T-helper 1 cell (primary cell): ENCODE data around the gene NME8.
A peak's percentile ranks its signal among the peaks of the same experiment; 100 is the strongest.

ENCODE experiments used
- DNase-seq, 5 donors: peaks; one replicate each; pipeline ENCODE4 v3.0.0-alpha.2; 2012 to 2020

NME8 gene

GRCh38 chr7:37901236-37901827 is 52.9 kb downstream of the NME8 start:
- DNase-seq, result peak in 1 of 5 donors; percentile 5

GRCh38 chr7:37901890-37902524 is 53.6 kb downstream of the NME8 start:
- DNase-seq, result no peak

GRCh38 chr7:37908221-37908788 is 59.9 kb downstream of the NME8 start:
- DNase-seq, result no peak

- DNase-seq, result no peak
These were observed 64.4 kb downstream of the NME8 start for GRCh38 chr7:37912756-37913155.

- DNase-seq, result no peak
These were observed 67.0 kb downstream of the NME8 start for GRCh38 chr7:37915438-37915837.

GRCh38 chr7:37916017-37916672 is 67.7 kb downstream of the NME8 start:
- DNase-seq, result peak in 1 of 5 donors; percentile 1

GRCh38 chr7:37916673-37917660 is 68.6 kb downstream of the NME8 start, which contains the start of gene SFRP4:
Gene SFRP4, minus strand, starts transcription at chr7:37916817. Its CDS starts 280 bp downstream, at chr7:37916537.
- DNase-seq, result peak in 1 of 5 donors; percentile 3

- DNase-seq, result no peak
These were observed 70.1 kb downstream of the NME8 start for GRCh38 chr7:37918526-37918925.

GRCh38 chr7:37920305-37920848 is 72.0 kb downstream of the NME8 start, which contains the start of gene EPDR1:
Gene EPDR1, plus strand, starts transcription at chr7:37920640. Its CDS starts 300 bp downstream, at chr7:37920940.
- peak in 1 of 5 donors; percentile 56 for DNase-seq

- peak in 1 of 5 donors; percentile 19 for DNase-seq
These were observed 72.7 kb downstream of the NME8 start for GRCh38 chr7:37920849-37921805.

GRCh38 chr7:37921876-37922275 is 73.5 kb downstream of the NME8 start:
- no peak for DNase-seq

- DNase-seq, result no peak
These were observed 75.6 kb downstream of the NME8 start for GRCh38 chr7:37923996-37924395.

- DNase-seq, result no peak
These were observed 76.2 kb downstream of the NME8 start for GRCh38 chr7:37924491-37925041.

GRCh38 chr7:37925620-37926019 is 77.2 kb downstream of the NME8 start:
- DNase-seq, result no peak

- no peak for DNase-seq
These were observed 79.5 kb downstream of the NME8 start for GRCh38 chr7:37927773-37928444.

GRCh38 chr7:37928878-37929277 is 80.5 kb downstream of the NME8 start:
- DNase-seq, result no peak

GRCh38 chr7:37930226-37930948 is 82.0 kb downstream of the NME8 start:
- no peak for DNase-seq

GRCh38 chr7:37932543-37932942 is 84.1 kb downstream of the NME8 start:
- DNase-seq, result no peak

GRCh38 chr7:37933018-37933566 is 84.7 kb downstream of the NME8 start:
- no peak for DNase-seq
